Measurements from ENCODE around the gene DNAJA3. TPM values are rescaled to one million over a fixed set of nuclear protein-coding genes. Genes with fewer than 3 reads are reported as not detected.

Gene DNAJA3
- total and polyA plus RNA-seq, 9 of the 15 experiments (the other 6 are each of a cell fraction or from before 2014, with no cell fraction given) = 8.1 to 105 (median 79.0) TPM

GRCh38 chr16:4488499-4488967 lies 62.9 kb downstream of the DNAJA3 start:
- Histone ChIP-seq H3K4me2 (ENCODE audit: insufficient read depth, low read length) (no peak overlapping the region), H3K27me3 (ENCODE audit: control insufficient read depth in 2 of 2, insufficient read depth in 2 of 2, low read length in 2 of 2) (no peaks in the 10 kb centered on the region), H3K36me3 (ENCODE audit: control insufficient read depth, insufficient read depth, low read length) (peaks cover 62% of the 10 kb centered on the region; the same call in 1 of the 3 replicates), H2AFZ (ENCODE audit: low read depth, low read length) (no peak overlapping the region), H3K4me1 (replicated peaks in 1 of 2; ENCODE audit: control insufficient read depth in 2 of 2, insufficient read depth in 2 of 2, low read length in 2 of 2) (peaks cover 0 to 5% of the 10 kb centered on the region in 2 experiments; a peak in 2 of 5 replicates), H3K27ac (ENCODE audit: extremely low read depth, low read depth, low read length) (no peak overlapping the region), H3K9me1 (ENCODE audit: control insufficient read depth, insufficient read depth, low read length) (no peaks in the 10 kb centered on the region), H3K4me3 (no peak overlapping the region), H3K9ac (ENCODE audit: insufficient read depth in 1 of 2, low read depth in 2 of 2, low read length in 2 of 2) (no peak overlapping the region), H3K79me2 (ENCODE audit: control insufficient read depth, insufficient read depth, low read length) (peaks cover 17% of the 10 kb centered on the region), H4K20me1 (replicated peaks; ENCODE audit: control insufficient read depth, insufficient read depth, low read length) (0 out of 2 replicates have a peak, but pooled peaks cover 5% of the 10 kb centered on the region), H3K9me3 (replicated peaks; ENCODE audit: control insufficient read depth, insufficient read depth, low read depth, low read length) (no peaks in the 10 kb centered on the region)
- no TSS peak for BruUV-seq (replicated peaks)
- FAIRE-seq (no peak), DNase-seq (ENCODE audit: extremely low read depth in 1 of 4, low spot score in 3 of 4) (no peak), ATAC-seq (no peak)
- 78% methylated on average over 1 of the region's 1 CpG for WGBS (ENCODE audit: insufficient coverage, low coverage, missing lambda C conversion rate)
- in situ Hi-C loops (cut with MboI) = no loop called here
- intact Hi-C loops (cut with micrococcal nuclease) = no loop called here
- CTCF ChIA-PET (ENCODE audit: low intra/inter-chr PET ratio) = interaction anchor here (0.6 kb wide), 1 partner anchor 29 kb away, joined by 3 read pairs; no protein-coding TSS in a partner anchor
- POLR2A ChIA-PET = interaction anchor here (1.2 to 2.1 kb wide), 2 partner anchors 11 to 91 kb away, joined by 3 to 10 read pairs; no protein-coding TSS in a partner anchor
- TF ChIP-seq MAFK (IDR thresholded peaks at IDR 0.05; ENCODE audit: low read length) (no peak), ZNF174 (CRISPR knock-in tag; IDR thresholded peaks at IDR 0.05) (no peak), DPF2 (IDR thresholded peaks at IDR 0.05) (no peak), TFAM (CRISPR knock-in tag; conservative IDR thresholded peaks at IDR 0.05) (no peak), SMARCC2 (IDR thresholded peaks at IDR 0.05; ENCODE audit: low read depth) (no peak)
- TF ChIP-seq, protein P1, sequence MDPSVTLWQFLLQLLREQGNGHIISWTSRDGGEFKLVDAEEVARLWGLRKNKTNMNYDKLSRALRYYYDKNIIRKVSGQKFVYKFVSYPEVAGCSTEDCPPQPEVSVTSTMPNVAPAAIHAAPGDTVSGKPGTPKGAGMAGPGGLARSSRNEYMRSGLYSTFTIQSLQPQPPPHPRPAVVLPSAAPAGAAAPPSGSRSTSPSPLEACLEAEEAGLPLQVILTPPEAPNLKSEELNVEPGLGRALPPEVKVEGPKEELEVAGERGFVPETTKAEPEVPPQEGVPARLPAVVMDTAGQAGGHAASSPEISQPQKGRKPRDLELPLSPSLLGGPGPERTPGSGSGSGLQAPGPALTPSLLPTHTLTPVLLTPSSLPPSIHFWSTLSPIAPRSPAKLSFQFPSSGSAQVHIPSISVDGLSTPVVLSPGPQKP (CRISPR knock-in tag; IDR thresholded peaks at IDR 0.05) = no peak
